ENCODE results near the gene SMYD3.

Gene SMYD3

GRCh38 chr1:246261639-246262038 is 245.4 kb downstream of the SMYD3 start:
- no peaks in the 10 kb centered on the region for H3K79me2 ChIP-seq (ENCODE audit: insufficient read depth, low read length)
- no peaks in the 10 kb centered on the region for H3F3A ChIP-seq (ENCODE audit: insufficient read depth)
- no peaks in the 10 kb centered on the region for H4K20me1 ChIP-seq (ENCODE audit: low read depth, low read length)
- H3K9me2 ChIP-seq (replicated peaks; ENCODE audit: insufficient read depth, low read length) = no peaks in the 10 kb centered on the region
- no peaks in the 10 kb centered on the region for H3K36me3 ChIP-seq (ENCODE audit: low read length)
- no peak overlapping the region for H3K4me2 ChIP-seq (ENCODE audit: low read depth, low read length, poor library complexity, severe bottlenecking)
- TF ChIP-seq EZH2phosphoT487 (conservative IDR thresholded peaks at IDR 0.05; ENCODE audit: low read length) (no peak), CTCF (IDR thresholded peaks at IDR 0.05; ENCODE audit: insufficient read depth, low read length, poor library complexity, severe bottlenecking) (no peak)
- no peak overlapping the region for H3K27ac ChIP-seq (ENCODE audit: low read depth, low read length)
- H3K9me3 ChIP-seq (ENCODE audit: insufficient read depth, low read length) = no peaks in the 10 kb centered on the region
- no peak overlapping the region for H2AFZ ChIP-seq (ENCODE audit: low read depth, low read length, severe bottlenecking)
- H3K9ac ChIP-seq (ENCODE audit: low read length) = no peak overlapping the region
- no peak overlapping the region for H3K4me3 ChIP-seq (ENCODE audit: insufficient read depth, low read length, poor library complexity, severe bottlenecking)
- H3K27me3 ChIP-seq (ENCODE audit: low read length) = no peaks in the 10 kb centered on the region

DNA sequence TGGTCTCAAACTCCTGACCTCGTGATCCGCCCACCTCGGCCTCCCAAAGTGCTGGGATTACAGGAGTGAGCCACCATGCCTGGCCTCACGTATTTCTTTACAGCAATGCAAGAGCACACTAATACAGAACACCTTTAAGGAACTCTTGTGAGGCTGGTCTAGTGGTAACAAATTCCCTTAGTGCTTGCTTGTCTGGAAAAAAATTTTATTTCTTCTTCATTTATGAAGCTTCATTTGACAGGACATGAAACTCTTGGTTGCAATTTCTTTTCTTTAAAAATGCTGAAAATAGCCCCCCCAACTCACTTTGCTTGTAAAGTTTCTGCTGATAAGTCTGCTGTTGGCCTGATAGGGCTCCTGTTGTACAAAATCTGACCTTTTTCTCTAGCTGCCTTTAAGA is 248.8 kb downstream of the SMYD3 start:
- Histone ChIP-seq H3K79me2 (ENCODE audit: insufficient read depth, low read length) (no peaks in the 10 kb centered on the region), H3F3A (ENCODE audit: insufficient read depth) (no peaks in the 10 kb centered on the region), H3K9me2 (replicated peaks; ENCODE audit: insufficient read depth, low read length) (no peaks in the 10 kb centered on the region), H3K27me3 (ENCODE audit: low read length) (no peaks in the 10 kb centered on the region), H3K4me3 (ENCODE audit: insufficient read depth, low read length, poor library complexity, severe bottlenecking) (no peak overlapping the region), H3K36me3 (ENCODE audit: low read length) (no peaks in the 10 kb centered on the region), H4K20me1 (ENCODE audit: low read depth, low read length) (no peaks in the 10 kb centered on the region), H3K27ac (ENCODE audit: low read depth, low read length) (no peak overlapping the region), H2AFZ (ENCODE audit: low read depth, low read length, severe bottlenecking) (no peak overlapping the region), H3K9me3 (ENCODE audit: insufficient read depth, low read length) (no peaks in the 10 kb centered on the region), H3K9ac (ENCODE audit: low read length) (no peak overlapping the region), H3K4me2 (ENCODE audit: low read depth, low read length, poor library complexity, severe bottlenecking) (no peak overlapping the region)
- TF ChIP-seq EZH2phosphoT487 (conservative IDR thresholded peaks at IDR 0.05; ENCODE audit: low read length) (no peak), CTCF (IDR thresholded peaks at IDR 0.05; ENCODE audit: insufficient read depth, low read length, poor library complexity, severe bottlenecking) (no peak)

DNA sequence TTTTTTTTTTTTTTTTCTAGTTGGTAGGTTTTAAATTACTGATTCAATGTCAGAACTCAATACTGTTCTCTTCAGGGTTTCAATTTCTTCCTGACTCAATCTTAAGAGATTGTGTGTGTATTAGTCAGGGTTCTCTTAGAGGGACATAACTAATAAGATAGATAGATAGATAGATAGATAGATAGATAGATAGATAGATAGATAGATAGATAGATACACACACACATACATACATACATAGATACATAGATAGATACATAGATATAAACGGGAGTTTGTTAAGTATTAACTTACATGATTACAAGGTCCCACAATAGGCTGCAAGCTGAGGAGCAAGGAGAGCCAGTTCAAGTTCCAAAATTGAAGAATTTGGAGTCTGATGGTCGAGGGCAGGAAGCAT is 251.3 kb downstream of the SMYD3 start:
- H3K9me3 ChIP-seq (ENCODE audit: insufficient read depth, low read length) = no peaks in the 10 kb centered on the region
- no peaks in the 10 kb centered on the region for H3K36me3 ChIP-seq (ENCODE audit: low read length)
- no peak overlapping the region for H3K9ac ChIP-seq (ENCODE audit: low read length)
- no peak overlapping the region for H3K4me2 ChIP-seq (ENCODE audit: low read depth, low read length, poor library complexity, severe bottlenecking)
- no peak overlapping the region for H3K27ac ChIP-seq (ENCODE audit: low read depth, low read length)
- H4K20me1 ChIP-seq (ENCODE audit: low read depth, low read length) = no peaks in the 10 kb centered on the region
- TF ChIP-seq CTCF (IDR thresholded peaks at IDR 0.05; ENCODE audit: insufficient read depth, low read length, poor library complexity, severe bottlenecking) = no peak
- no peak for TF ChIP-seq EZH2phosphoT487 (conservative IDR thresholded peaks at IDR 0.05; ENCODE audit: low read length)
- no peak overlapping the region for H3K4me3 ChIP-seq (ENCODE audit: insufficient read depth, low read length, poor library complexity, severe bottlenecking)
- H3K27me3 ChIP-seq (ENCODE audit: low read length) = no peaks in the 10 kb centered on the region
- no peak overlapping the region for H2AFZ ChIP-seq (ENCODE audit: low read depth, low read length, severe bottlenecking)
- no peaks in the 10 kb centered on the region for H3K9me2 ChIP-seq (replicated peaks; ENCODE audit: insufficient read depth, low read length)
- H3K79me2 ChIP-seq (ENCODE audit: insufficient read depth, low read length) = no peaks in the 10 kb centered on the region
- H3F3A ChIP-seq (ENCODE audit: insufficient read depth) = no peaks in the 10 kb centered on the region

DNA sequence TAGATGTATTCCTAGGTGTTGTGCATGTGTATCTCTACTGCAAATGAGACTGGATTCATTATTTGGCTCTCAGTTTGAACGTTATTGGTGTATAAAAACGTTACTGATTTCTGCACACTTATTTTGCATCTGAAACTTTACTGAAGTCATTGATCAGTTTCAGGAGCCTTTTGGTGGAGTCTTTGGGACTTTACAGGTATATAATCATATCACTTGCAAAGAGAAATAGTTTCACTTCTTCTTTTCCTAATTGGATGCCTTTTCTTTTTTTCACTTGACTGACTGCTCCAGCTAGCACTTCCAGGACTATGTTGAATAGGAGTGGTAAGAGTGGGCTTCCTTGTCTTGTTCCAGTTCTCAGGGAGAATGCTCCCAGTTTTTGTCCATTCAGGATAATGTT is 252.2 kb downstream of the SMYD3 start:
- no peaks in the 10 kb centered on the region for H3K9me3 ChIP-seq (ENCODE audit: insufficient read depth, low read length)
- TF ChIP-seq CTCF (IDR thresholded peaks at IDR 0.05; ENCODE audit: insufficient read depth, low read length, poor library complexity, severe bottlenecking) = no peak
- TF ChIP-seq EZH2phosphoT487 (conservative IDR thresholded peaks at IDR 0.05; ENCODE audit: low read length) = no peak
- H3K9ac ChIP-seq (ENCODE audit: low read length) = no peak overlapping the region
- no peak overlapping the region for H3K27ac ChIP-seq (ENCODE audit: low read depth, low read length)
- H3K4me2 ChIP-seq (ENCODE audit: low read depth, low read length, poor library complexity, severe bottlenecking) = no peak overlapping the region
- H3K9me2 ChIP-seq (replicated peaks; ENCODE audit: insufficient read depth, low read length) = no peaks in the 10 kb centered on the region
- H3K36me3 ChIP-seq (ENCODE audit: low read length) = no peaks in the 10 kb centered on the region
- no peaks in the 10 kb centered on the region for H3K79me2 ChIP-seq (ENCODE audit: insufficient read depth, low read length)
- H3F3A ChIP-seq (ENCODE audit: insufficient read depth) = no peaks in the 10 kb centered on the region
- no peaks in the 10 kb centered on the region for H3K27me3 ChIP-seq (ENCODE audit: low read length)
- no peak overlapping the region for H3K4me3 ChIP-seq (ENCODE audit: insufficient read depth, low read length, poor library complexity, severe bottlenecking)
- no peaks in the 10 kb centered on the region for H4K20me1 ChIP-seq (ENCODE audit: low read depth, low read length)
- H2AFZ ChIP-seq (ENCODE audit: low read depth, low read length, severe bottlenecking) = no peak overlapping the region
